OCI-LY3 (cell line): Measurements from ENCODE around the gene SAMD4A.

Experiments
- H2AFZ ChIP-seq: fragments of 200-600, 300-600 bp; shearing (Covaris generic); 2 replicates; pipeline ENCODE4 v1.6.0; 2014; ENCODE audit warnings: antibody characterized with exemption, low read depth, low read length
- H3K27ac ChIP-seq: fragments of 200-600, 300-600 bp; sonication (generic); 2 replicates; pipeline ENCODE4 v1.5.1; 2014; ENCODE audit warnings: mild to moderate bottlenecking, low read length, moderate library complexity, mixed read lengths
- H3K27me3 ChIP-seq: fragments of 200-600, 300-600 bp; sonication (generic); 2 replicates; pipeline ENCODE4 v1.6.1; 2014; ENCODE audit warnings: low read depth, low read length, mixed read lengths
- H3K36me3 ChIP-seq: fragments of 200-600, 300-600 bp; sonication (generic); replicated peaks from 2 replicates; pipeline ENCODE3; 2014; ENCODE audit warnings: low read depth, low read length, mixed read lengths
- H3K4me1 ChIP-seq: fragments of 300-600, 200-600 bp; sonication (generic); 2 replicates; pipeline ENCODE4 v1.6.1; 2014; ENCODE audit warnings: low read length, mixed read lengths
- H3K4me2 ChIP-seq: fragments of 200-600, 300-600 bp; sonication (generic); 2 replicates; pipeline ENCODE4 v1.6.1; 2014; ENCODE audit warnings: low read length, mixed read lengths
- H3K4me3 ChIP-seq: fragments of 300-600, 200-600 bp; sonication (generic); 2 replicates; pipeline ENCODE4 v1.5.1; 2014; ENCODE audit warnings: antibody characterized with exemption, mild to moderate bottlenecking, low read length, moderate library complexity
- H3K79me2 ChIP-seq: fragments of 300-600, 200-600 bp; shearing (Covaris generic); 2 replicates; pipeline ENCODE4 v1.6.1; 2014; ENCODE audit warnings: mild to moderate bottlenecking, low read length, mixed read lengths
- H3K9ac ChIP-seq: fragments of 300-600, 200-600 bp; shearing (Covaris generic); 2 replicates; pipeline ENCODE4 v1.6.0; 2014; ENCODE audit warnings: mild to moderate bottlenecking, low read length, moderate library complexity
- H3K9me3 ChIP-seq: fragments of 200-600, 300-600 bp; shearing (Covaris generic); 2 replicates; pipeline ENCODE4 v1.6.1; 2014; ENCODE audit warnings: low read length, mixed read lengths; ENCODE audit not compliant: insufficient read depth
- H4K20me1 ChIP-seq: fragments of 200-600, 300-600 bp; sonication (generic); 2 replicates; pipeline ENCODE4 v1.6.1; 2016; ENCODE audit warnings: low read length, mixed read lengths; ENCODE audit not compliant: insufficient read depth
- EZH2phosphoT487 ChIP-seq: fragments of 200-600 bp; shearing (Covaris generic); IDR thresholded peaks from 2 replicates; pipeline ENCODE4 v1.6.1; 2018; ENCODE audit warnings: antibody characterized with exemption, mixed run types, low read depth
- TF ChIP-seq, protein P1 (sequence below): fragments of 200-600, 300-600 bp; sonication (generic); IDR thresholded peaks from 2 replicates; pipeline ENCODE4 v1.5.1; 2014; ENCODE audit warnings: antibody characterized with exemption, low read length, low read depth

SAMD4A gene

DNA sequence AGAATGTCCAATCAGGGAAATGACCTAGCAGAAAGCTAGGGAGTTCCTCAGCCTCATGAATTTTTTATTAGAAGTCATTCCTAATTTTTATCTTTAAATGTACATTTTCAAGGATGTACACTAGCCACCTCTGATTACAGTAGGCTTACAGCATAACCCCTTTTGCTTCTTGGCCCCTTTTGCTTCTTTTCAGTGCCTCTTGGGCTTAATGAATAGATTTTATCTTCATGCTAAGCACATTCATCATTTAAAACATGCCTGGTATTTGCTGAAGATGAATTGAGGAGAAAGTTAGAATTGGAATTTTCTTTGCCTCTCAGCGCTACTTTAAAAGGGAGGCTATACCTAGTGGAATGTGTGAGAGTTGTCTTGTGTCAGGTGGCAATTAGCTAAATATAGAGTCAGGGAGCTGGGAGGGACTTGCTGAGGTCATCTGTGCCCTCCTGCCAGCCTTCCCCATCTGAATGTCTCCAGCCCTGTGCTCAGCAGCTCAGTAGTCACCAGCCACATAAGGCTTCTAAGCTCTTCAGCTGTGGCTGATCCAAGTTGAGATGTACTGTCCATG lies 132.1 kb downstream of the SAMD4A start:
- Histone ChIP-seq H3K9me3 (no peaks in the 10 kb centered on the region), H3K4me2 (no peak overlapping the region), H3K79me2 (no peaks in the 10 kb centered on the region), H3K4me3 (no peak overlapping the region), H3K27me3 (peaks cover 42% of the 10 kb centered on the region), H4K20me1 (no peaks in the 10 kb centered on the region), H3K4me1 (no peaks in the 10 kb centered on the region), H3K9ac (no peak overlapping the region), H2AFZ (no peak overlapping the region), H3K27ac (no peak overlapping the region), H3K36me3 (no peaks in the 10 kb centered on the region)
- TF ChIP-seq, protein P1, sequence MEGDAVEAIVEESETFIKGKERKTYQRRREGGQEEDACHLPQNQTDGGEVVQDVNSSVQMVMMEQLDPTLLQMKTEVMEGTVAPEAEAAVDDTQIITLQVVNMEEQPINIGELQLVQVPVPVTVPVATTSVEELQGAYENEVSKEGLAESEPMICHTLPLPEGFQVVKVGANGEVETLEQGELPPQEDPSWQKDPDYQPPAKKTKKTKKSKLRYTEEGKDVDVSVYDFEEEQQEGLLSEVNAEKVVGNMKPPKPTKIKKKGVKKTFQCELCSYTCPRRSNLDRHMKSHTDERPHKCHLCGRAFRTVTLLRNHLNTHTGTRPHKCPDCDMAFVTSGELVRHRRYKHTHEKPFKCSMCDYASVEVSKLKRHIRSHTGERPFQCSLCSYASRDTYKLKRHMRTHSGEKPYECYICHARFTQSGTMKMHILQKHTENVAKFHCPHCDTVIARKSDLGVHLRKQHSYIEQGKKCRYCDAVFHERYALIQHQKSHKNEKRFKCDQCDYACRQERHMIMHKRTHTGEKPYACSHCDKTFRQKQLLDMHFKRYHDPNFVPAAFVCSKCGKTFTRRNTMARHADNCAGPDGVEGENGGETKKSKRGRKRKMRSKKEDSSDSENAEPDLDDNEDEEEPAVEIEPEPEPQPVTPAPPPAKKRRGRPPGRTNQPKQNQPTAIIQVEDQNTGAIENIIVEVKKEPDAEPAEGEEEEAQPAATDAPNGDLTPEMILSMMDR: no peak
- TF ChIP-seq EZH2phosphoT487: no peak

DNA sequence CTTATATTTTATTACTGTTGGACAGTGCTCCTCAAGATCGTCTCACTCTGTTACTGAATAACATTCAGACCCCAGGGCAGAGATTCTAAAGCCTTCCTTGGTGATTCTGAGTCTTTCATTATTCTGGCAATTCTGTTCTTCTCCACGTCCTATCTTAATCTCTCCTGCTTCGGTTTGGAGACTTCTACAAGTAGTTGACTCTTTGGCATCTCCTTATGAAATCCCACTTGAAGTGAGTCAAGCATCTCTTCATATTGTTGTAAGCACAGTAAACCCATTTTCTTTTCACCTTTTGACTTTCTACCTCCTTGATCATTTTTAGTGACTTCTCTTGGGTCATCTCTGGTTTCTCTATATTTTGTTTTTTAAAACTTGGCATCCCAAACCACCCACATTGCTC lies 132.8 kb downstream of the SAMD4A start:
- H3K27me3 ChIP-seq: peaks cover 42% of the 10 kb centered on the region
- no peak overlapping the region for H2AFZ ChIP-seq
- H3K4me3 ChIP-seq: no peak overlapping the region
- H3K9ac ChIP-seq: no peak overlapping the region
- H3K4me2 ChIP-seq: no peak overlapping the region
- H3K9me3 ChIP-seq: no peaks in the 10 kb centered on the region
- H3K4me1 ChIP-seq: no peaks in the 10 kb centered on the region
- H4K20me1 ChIP-seq: no peaks in the 10 kb centered on the region
- H3K79me2 ChIP-seq: no peaks in the 10 kb centered on the region
- H3K36me3 ChIP-seq: no peaks in the 10 kb centered on the region
- TF ChIP-seq EZH2phosphoT487: no peak
- TF ChIP-seq, protein P1: no peak
- no peak overlapping the region for H3K27ac ChIP-seq

DNA sequence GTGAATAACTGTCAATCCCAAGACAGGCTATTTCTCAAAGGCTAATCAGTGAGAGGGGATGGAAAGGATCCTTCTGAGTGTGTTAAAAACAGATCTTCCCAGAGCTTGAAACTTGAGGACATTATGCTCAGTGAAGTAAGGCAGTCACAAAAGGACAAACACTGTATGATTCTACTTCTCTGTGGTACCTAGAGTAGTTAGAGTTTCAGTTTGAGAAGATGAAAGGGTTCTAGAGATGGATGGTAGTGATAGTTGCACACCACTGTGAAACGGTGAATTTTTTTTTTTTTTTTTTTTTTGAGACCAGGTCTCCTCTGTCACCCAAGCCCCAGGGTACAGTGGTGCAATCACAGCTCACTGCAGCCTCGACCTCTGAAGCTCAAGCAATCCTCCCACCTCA lies 133.8 kb downstream of the SAMD4A start:
- no peaks in the 10 kb centered on the region for H3K79me2 ChIP-seq
- no peak overlapping the region for H3K4me3 ChIP-seq
- H3K4me2 ChIP-seq: no peak overlapping the region
- no peaks in the 10 kb centered on the region for H3K4me1 ChIP-seq
- peaks cover 42% of the 10 kb centered on the region for H3K27me3 ChIP-seq
- no peaks in the 10 kb centered on the region for H4K20me1 ChIP-seq
- H2AFZ ChIP-seq: no peak overlapping the region
- no peak overlapping the region for H3K27ac ChIP-seq
- TF ChIP-seq, protein P1: no peak
- no peak for TF ChIP-seq EZH2phosphoT487
- H3K9me3 ChIP-seq: no peaks in the 10 kb centered on the region
- no peak overlapping the region for H3K9ac ChIP-seq
- H3K36me3 ChIP-seq: no peaks in the 10 kb centered on the region

DNA sequence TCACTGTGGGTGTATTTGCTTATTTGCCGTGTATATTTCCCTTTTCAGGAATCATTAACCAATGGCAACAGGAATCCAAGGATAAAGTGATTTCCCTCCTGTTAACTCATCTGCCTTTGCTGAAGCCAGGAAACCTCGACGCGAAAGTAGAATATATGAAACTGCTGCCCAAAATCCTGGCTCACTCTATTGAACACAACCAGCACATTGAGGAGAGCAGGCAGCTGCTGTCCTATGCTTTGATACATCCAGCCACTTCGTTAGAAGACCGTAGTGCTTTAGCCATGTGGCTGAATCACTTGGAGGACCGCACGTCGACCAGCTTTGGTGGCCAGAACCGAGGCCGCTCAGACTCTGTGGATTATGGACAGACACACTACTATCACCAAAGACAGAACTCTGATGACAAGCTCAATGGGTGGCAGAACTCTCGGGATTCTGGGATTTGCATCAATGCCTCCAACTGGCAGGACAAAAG lies 135.1 kb downstream of the SAMD4A start:
- H3K4me1 ChIP-seq: no peaks in the 10 kb centered on the region
- H2AFZ ChIP-seq: no peak overlapping the region
- H3K9me3 ChIP-seq: no peaks in the 10 kb centered on the region
- no peak for TF ChIP-seq EZH2phosphoT487
- TF ChIP-seq, protein P1: no peak
- no peak overlapping the region for H3K9ac ChIP-seq
- no peak overlapping the region for H3K4me2 ChIP-seq
- no peak overlapping the region for H3K27ac ChIP-seq
- H3K4me3 ChIP-seq: no peak overlapping the region
- H4K20me1 ChIP-seq: no peaks in the 10 kb centered on the region
- H3K79me2 ChIP-seq: no peaks in the 10 kb centered on the region
- peaks cover 35% of the 10 kb centered on the region for H3K27me3 ChIP-seq
- no peaks in the 10 kb centered on the region for H3K36me3 ChIP-seq
